Gastrocnemius medialis (tissue), 4 donors: ENCODE results near the gene ESAM.

Source experiments
- POLR2A ChIP-seq, 2 donors: fragments of 450-650 bp; IDR thresholded peaks; one replicate each; pipeline ENCODE4 v1.6.1; 2017; ENCODE audit warnings: antibody characterized with exemption in 2 of 2, mild to moderate bottlenecking in 2 of 2, moderate library complexity in 2 of 2
- TF ChIP-seq, protein P1 (sequence below), 5 experiments: fragments of 450-650 bp in 3 of 5; fragments of 200-600 bp in 2 of 5; sonication (generic) in 2 of 5; IDR thresholded peaks in 4 of 5; conservative IDR thresholded peaks in 1 of 5; 1 replicate in 4 of 5; 2 replicates in 1 of 5; pipeline ENCODE4 v1.5.1; 2016 to 2019; ENCODE audit warnings: antibody characterized with exemption in 5 of 5, mild to moderate bottlenecking in 3 of 5, moderate library complexity in 3 of 5

DNA sequence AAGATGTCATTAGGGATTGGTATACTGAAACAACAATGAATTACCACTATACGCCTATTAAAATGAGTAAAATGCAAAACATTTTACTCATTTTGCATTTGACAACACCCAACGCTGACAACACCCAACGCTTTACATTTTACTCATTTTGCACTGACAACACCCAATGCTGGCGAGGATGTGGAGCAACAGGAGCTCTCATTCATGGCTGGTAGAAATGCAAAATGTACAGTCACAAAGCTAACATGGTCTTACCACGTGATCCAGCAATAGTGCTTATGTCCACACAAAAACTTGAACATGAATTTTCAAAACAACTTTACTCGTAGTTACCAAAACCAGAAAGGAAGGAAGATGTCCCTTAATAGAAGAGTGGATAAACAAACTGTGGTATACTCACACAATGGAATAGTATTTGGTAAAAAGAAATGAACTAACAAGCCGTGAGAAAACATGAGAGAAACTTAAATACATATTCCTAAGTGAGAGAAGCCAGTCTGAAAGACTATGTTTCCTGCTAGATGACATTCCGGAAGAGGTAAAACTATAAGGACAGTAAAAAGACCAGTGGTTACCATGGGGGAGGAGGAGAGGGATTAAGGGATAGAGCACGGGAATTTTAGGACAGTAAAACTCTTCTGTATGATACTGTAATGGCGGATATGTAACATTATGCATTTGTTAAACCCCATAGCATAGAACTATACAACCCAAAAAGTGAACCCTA lies 49.5 kb upstream of the ESAM start:
- no peak for TF ChIP-seq POLR2A (IDR thresholded peaks at IDR 0.05)
- TF ChIP-seq, protein P1, sequence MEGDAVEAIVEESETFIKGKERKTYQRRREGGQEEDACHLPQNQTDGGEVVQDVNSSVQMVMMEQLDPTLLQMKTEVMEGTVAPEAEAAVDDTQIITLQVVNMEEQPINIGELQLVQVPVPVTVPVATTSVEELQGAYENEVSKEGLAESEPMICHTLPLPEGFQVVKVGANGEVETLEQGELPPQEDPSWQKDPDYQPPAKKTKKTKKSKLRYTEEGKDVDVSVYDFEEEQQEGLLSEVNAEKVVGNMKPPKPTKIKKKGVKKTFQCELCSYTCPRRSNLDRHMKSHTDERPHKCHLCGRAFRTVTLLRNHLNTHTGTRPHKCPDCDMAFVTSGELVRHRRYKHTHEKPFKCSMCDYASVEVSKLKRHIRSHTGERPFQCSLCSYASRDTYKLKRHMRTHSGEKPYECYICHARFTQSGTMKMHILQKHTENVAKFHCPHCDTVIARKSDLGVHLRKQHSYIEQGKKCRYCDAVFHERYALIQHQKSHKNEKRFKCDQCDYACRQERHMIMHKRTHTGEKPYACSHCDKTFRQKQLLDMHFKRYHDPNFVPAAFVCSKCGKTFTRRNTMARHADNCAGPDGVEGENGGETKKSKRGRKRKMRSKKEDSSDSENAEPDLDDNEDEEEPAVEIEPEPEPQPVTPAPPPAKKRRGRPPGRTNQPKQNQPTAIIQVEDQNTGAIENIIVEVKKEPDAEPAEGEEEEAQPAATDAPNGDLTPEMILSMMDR (IDR thresholded peaks at IDR 0.05 in 4 of 5, conservative IDR thresholded peaks at IDR 0.05 in 1 of 5): no peak
